NT2/D1 (cell line): ENCODE measurements around the gene PIP5KL1.

Experiments used
- DNase-seq: peaks from one replicate; pipeline ENCODE4 v3.0.0-alpha.2; 2011; ENCODE audit warnings: low read depth, low spot score
- H3K27me3 ChIP-seq: 2 replicates; pipeline ENCODE4 v1.6.0; 2011; ENCODE audit warnings: mild to moderate bottlenecking; ENCODE audit not compliant: insufficient read length, insufficient read depth
- H3K36me3 ChIP-seq: 2 replicates; pipeline ENCODE4 v1.6.1; 2011; ENCODE audit warnings: mild to moderate bottlenecking, low read length, mixed read lengths; ENCODE audit not compliant: insufficient read depth, insufficient read length
- H3K4me1 ChIP-seq: 2 replicates; pipeline ENCODE4 v1.5.1; 2011; ENCODE audit not compliant: insufficient read depth, insufficient read length
- H3K4me3 ChIP-seq: 2 replicates; pipeline ENCODE4 v1.5.1; 2011; ENCODE audit warnings: low read depth; ENCODE audit not compliant: insufficient read length
- H3K9ac ChIP-seq: 2 replicates; pipeline ENCODE4 v1.6.0; 2011; ENCODE audit warnings: low read depth; ENCODE audit not compliant: insufficient read length
- H3K9me3 ChIP-seq: 2 replicates; pipeline ENCODE4 v1.5.1; 2011; ENCODE audit warnings: mild to moderate bottlenecking, low read length; ENCODE audit not compliant: insufficient read depth
- SUZ12 ChIP-seq: IDR thresholded peaks from 2 replicates; pipeline ENCODE4 v1.6.1; 2011; ENCODE audit not compliant: insufficient read length, insufficient read depth; ENCODE audit errors: extremely low read depth
- YY1 ChIP-seq: IDR thresholded peaks from 2 replicates; pipeline ENCODE4 v1.6.1; 2011; ENCODE audit not compliant: insufficient read length, insufficient read depth
- ZNF274 ChIP-seq: IDR thresholded peaks from 2 replicates; pipeline ENCODE4 v1.6.1; 2011; ENCODE audit warnings: mild to moderate bottlenecking, low read depth, low read length

PIP5KL1 gene

DNA sequence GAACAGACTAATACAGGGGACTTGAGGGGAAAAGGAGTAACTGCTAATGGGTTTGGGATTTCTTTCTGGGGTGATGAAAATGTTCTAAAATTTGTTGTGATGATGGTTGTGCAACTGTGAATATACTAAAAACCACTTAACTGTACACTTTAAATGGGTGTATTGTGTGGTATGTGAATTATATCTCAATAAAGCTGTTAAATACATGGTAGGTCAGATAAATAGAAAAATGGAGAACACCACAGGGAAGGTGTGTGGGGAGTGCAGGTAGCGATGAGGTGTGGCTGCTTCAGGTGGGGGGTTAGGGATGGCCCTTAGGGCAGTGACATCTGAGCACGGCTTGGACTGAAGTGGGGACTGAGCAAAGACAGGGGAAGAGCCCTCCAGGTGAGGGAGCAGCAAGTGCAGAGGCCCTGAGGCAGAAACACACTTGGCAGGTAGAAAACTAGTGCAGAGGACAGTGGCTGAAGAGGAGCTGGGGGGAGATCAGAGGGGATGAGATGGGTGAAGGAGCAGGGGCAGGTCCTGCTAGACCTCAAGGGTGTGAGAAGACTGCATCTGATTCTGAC, 29.3 kb upstream of the PIP5KL1 start:
- no peak overlapping the region for H3K9ac ChIP-seq
- TF ChIP-seq ZNF274 (no peak), SUZ12 (no peak), YY1 (no peak)
- H3K9me3 ChIP-seq: no peaks in the 10 kb centered on the region
- no peak overlapping the region for H3K4me3 ChIP-seq
- DNase-seq: no peak
- H3K36me3 ChIP-seq: peaks cover 34% of the 10 kb centered on the region
- H3K4me1 ChIP-seq: peaks cover 33% of the 10 kb centered on the region
- H3K27me3 ChIP-seq: no peaks in the 10 kb centered on the region

- Histone ChIP-seq H3K4me1 (peaks cover 38% of the 10 kb centered on the region), H3K9ac (no peak overlapping the region), H3K9me3 (no peaks in the 10 kb centered on the region), H3K36me3 (peaks cover 39% of the 10 kb centered on the region), H3K4me3 (no peak overlapping the region), H3K27me3 (no peaks in the 10 kb centered on the region)
- no peak for TF ChIP-seq SUZ12
- TF ChIP-seq YY1: no peak
- TF ChIP-seq ZNF274: no peak
- no peak for DNase-seq
These were observed 28.8 kb upstream of the PIP5KL1 start for GRCh38 chr9:127959398-127959797.

GRCh38 chr9:127958728-127959127, 28.2 kb upstream of the PIP5KL1 start:
- Histone ChIP-seq H3K4me3 (no peak overlapping the region), H3K4me1 (peaks cover 39% of the 10 kb centered on the region), H3K36me3 (peaks cover 38% of the 10 kb centered on the region), H3K27me3 (no peaks in the 10 kb centered on the region), H3K9me3 (no peaks in the 10 kb centered on the region), H3K9ac (no peak overlapping the region)
- no peak for DNase-seq
- TF ChIP-seq YY1 (no peak), SUZ12 (no peak), ZNF274 (no peak)

DNA sequence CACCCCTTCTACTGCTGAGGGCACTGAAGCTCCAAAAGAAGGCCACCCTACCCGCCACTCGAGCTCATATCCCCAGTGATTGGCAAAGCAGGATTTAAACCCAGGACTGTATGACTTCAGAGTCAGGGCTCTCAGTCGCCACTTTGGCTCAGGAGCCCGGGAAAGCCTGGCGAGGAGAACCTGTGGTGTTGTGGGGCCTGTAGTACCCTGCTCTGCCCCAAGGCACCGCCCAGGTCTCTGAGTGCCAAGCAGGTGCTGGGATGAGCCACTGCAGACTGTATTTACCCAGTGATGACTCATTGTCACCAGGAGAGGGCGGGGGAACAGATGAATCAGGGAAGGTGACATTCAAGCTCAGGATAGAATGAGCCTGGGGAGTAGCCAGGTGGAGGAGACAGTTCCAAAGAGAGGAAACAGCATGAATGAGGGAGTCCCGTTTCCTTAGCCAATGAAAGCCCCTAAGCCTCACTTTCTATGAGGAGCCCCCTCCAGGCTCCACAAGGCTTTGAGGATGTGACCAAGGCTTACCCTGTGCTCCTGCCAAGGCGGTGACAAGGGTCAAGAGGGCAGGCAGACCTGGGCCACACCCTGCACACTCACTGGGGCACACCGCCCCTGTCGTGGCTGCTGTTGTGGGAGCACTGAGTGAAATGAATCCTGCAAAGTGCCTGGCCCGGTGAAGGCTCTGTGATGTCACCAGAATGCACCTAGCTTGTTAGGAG, 24.9 kb upstream of the PIP5KL1 start:
- DNase-seq: no peak
- no peak for TF ChIP-seq SUZ12
- Histone ChIP-seq H3K27me3 (no peaks in the 10 kb centered on the region), H3K9ac (peak overlapping the region; percentile 15), H3K4me3 (no peak overlapping the region), H3K36me3 (peaks cover 28% of the 10 kb centered on the region), H3K4me1 (peaks cover 34% of the 10 kb centered on the region), H3K9me3 (no peaks in the 10 kb centered on the region)

- Histone ChIP-seq H3K9me3 (no peaks in the 10 kb centered on the region), H3K27me3 (no peaks in the 10 kb centered on the region), H3K9ac (no peak overlapping the region), H3K4me1 (peaks cover 31% of the 10 kb centered on the region), H3K36me3 (peaks cover 31% of the 10 kb centered on the region), H3K4me3 (no peak overlapping the region)
- no peak for TF ChIP-seq ZNF274
- no peak for TF ChIP-seq SUZ12
- TF ChIP-seq YY1: no peak
- no peak for DNase-seq
These were observed 24.3 kb upstream of the PIP5KL1 start for GRCh38 chr9:127954831-127955293.

GRCh38 chr9:127953768-127954505, 23.4 kb upstream of the PIP5KL1 start:
- peaks cover 33% of the 10 kb centered on the region for H3K36me3 ChIP-seq
- no peak for DNase-seq
- no peak for TF ChIP-seq SUZ12
- TF ChIP-seq ZNF274: no peak
- TF ChIP-seq YY1: no peak
- H3K27me3 ChIP-seq: no peaks in the 10 kb centered on the region
- H3K4me1 ChIP-seq: peaks cover 30% of the 10 kb centered on the region
- peak overlapping the region; percentile 45 for H3K9ac ChIP-seq
- no peaks in the 10 kb centered on the region for H3K9me3 ChIP-seq
- H3K4me3 ChIP-seq: no peak overlapping the region

- H3K27me3 ChIP-seq: no peaks in the 10 kb centered on the region
- TF ChIP-seq ZNF274 (no peak), SUZ12 (no peak), YY1 (no peak)
- peaks cover 33% of the 10 kb centered on the region for H3K4me1 ChIP-seq
- no peak overlapping the region for H3K4me3 ChIP-seq
- H3K36me3 ChIP-seq: peaks cover 38% of the 10 kb centered on the region
- no peaks in the 10 kb centered on the region for H3K9me3 ChIP-seq
- H3K9ac ChIP-seq: peak overlapping the region; percentile 45
- no peak for DNase-seq
These were observed 22.6 kb upstream of the PIP5KL1 start for GRCh38 chr9:127953154-127953553.
